Dedifferentiated amniotic fluid mesenchymal stem cell (primary cell): ENCODE measurements around the gene CYP26B1.

ENCODE experiments used
- DNase-seq: peaks from one replicate; pipeline ENCODE4 v3.0.0-alpha.2; 2016; ENCODE audit errors: extremely low spot score

Gene CYP26B1

DNA sequence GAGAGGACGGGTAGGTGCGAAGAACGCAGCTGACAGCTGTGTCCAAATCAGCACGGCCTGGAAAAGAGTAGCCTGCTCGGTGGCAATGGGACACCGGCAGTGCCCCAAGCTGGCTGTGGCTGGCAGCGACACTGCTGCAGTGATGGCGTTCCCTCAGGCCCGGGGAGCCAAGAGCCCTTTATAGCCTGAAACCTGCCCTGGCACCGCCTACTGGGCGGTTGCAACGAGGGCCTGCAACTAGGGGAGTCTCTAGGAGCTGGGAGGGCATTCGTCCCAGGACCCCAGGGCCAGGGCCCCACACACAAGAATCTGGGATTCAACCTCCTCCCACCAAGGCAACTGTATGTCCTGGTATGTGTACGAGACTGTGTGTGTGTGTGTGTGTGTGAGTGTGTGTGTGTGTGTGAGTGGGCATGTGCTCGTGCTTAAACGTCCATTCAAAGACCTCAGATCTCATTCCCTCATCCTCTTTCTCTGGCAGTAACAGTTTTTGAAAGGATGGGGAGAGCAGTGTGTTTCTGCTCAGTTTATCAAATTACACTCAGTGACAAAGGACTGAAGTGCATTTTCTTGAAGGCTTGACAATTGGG, 6.8 kb upstream of the CYP26B1 start:
- no peak for DNase-seq

- no peak for DNase-seq
Measured at GRCh38 chr2:72153924-72154323, 6.3 kb upstream of the CYP26B1 start.

DNA sequence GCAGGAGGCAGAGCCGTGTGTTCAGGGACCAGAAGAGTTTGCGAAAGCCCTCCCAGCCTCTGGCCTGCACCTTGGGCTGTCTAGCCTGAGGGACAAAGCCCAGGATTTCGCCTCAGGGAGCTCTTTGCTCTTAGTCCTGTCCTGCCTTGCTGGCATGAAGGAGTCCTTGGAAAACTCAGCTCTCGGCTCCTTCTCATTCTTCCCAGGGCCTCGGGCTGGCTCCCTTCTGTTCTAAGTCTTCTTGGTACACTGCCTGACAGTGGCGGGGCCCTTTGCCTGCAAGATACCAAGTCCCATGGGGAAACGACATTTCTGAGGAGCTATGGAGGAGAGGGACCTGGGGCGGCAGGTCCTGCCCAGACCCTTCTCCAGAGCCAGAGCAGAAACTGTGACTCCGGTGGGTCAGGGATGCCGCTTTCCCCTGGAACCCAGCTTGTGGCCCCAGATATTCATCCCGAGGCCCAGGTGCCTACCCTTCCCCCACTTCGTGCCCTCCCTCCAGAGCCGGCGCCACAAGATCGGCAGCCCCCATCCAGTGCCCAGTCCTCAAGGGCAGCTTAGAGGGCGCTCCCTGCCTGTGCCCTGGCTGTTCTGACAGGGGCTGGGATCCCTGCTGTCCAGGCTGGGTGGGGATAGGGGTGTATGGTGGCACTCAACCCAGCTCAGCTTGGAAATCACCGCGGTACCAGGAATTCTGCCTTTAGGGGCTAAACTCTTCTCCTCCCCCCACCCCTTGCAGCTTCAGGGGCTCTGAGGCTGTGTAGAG, 5.5 kb upstream of the CYP26B1 start:
- no peak for DNase-seq

DNA sequence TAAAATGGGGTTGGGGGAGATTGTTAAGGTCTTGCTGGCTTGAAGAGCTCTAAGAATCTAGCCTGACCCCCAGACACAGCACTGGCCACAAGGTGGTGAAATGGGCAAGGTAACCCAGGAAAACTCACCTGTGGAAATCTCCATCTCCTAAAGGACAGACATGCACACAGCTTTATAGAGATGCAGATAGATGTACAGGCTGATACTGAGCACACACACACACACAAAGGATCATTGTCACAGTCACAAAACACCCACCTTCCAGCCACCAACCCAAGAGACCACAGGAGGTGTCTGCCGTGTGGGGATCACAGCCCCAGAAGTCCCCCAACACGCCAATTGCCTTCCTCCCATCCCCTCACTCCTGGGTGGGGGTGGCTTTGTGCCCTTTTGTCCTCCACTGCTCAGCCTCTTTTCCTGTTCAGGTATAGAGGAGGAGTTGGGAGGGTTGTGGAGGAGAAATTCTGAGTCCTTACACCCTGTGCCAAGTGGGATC, 3.2 kb upstream of the CYP26B1 start:
- DNase-seq, result no peak

GRCh38 chr2:72150157-72150860, 2.6 kb upstream of the CYP26B1 start:
- peak; percentile 74 for DNase-seq

GRCh38 chr2:72149556-72150156, 2.0 kb upstream of the CYP26B1 start:
- no peak for DNase-seq

- no peak for DNase-seq
Measured at GRCh38 chr2:72148837-72149555, 1.3 kb upstream of the CYP26B1 start.

DNA sequence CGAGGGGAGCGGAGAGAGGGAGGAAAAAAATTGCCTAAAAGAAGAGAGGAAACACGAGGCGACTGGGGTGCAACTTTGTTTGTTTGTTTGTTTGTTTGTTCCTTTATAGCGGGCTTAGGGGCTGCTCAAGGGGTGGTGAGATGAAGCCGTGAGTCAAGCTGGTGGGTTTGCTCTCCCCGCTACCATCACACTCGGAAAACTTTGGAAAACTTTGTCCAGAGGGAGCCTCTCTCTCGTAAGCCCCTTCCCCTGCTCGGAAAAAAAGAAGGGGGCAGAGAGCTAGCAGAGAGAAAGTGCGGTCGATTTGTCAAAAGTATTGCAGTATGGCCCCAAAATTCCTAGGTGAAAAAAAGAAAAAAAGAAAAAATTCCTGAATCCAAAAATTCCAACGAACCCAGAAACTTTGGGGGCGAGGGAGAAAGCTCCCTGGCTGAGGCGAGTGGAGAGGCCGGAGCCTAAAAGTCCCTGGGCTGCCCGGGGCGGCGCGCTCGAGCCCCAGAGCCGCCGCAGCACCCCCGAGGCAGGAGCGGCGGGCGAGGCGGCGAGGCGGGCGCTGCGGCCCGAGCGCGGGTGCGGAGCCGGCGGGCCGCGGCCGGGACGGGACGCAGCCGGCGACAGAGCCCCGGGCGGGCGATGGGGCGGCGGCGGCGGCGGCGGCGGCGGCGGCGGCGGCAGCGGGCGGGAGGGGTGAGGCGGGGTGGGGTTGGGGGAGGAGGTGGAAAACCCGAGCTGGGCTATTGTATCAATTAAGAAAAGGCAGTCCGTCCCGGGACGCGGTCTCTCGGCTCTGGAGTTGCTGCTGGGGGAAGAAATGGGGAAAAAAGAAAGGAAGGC, 558 bp upstream of the CYP26B1 start:
- no peak for DNase-seq

DNA sequence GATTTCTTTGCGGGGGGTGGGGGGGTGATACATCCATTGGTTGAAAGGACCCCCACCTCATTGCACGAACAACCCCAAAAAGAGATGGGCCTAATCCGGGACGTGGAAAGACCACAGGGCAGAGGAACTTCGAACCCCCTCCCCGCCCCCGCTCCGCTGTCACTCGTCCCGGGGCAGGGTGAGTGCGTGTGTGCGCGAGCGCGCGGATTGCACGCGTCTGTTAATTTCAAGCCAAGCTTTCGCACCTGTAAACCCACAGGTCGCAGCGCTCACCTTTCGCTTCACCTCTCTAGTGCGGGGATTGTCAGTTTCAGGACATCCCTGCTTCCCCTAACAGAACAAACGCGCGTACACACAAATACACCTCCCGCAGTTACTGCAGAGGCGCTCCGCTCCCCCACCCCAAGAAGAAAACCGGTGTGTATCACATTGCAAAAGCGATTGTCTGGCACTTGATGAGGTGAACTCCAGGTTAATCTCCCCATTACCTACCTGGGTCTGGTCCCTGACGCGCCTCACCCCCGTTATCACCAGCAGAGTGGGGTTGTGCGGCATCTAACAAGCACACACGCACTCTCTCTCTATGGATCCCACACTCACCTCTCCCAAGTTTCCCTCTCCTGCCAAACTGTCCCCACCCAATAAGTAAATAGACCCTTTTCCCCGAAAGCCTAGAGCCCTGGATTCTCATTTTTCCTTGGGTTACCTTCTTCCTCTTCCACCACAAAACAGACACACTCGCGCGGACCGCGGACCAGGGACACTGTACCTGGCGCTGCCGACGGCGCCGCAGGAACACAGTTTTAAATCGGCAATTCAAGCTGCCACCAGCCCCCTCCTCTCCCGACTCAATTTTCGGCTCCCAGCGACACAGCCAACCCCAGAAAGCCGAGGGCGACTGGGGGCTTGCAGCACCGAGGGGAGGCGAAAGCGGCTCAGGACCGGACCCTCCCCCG, 1.0 kb downstream of the CYP26B1 start:
- no peak for DNase-seq

- no peak for DNase-seq
Measured at GRCh38 chr2:72145658-72146329, 1.9 kb downstream of the CYP26B1 start.

GRCh38 chr2:72145289-72145657, 2.4 kb downstream of the CYP26B1 start:
- no peak for DNase-seq

GRCh38 chr2:72144632-72145288, 2.9 kb downstream of the CYP26B1 start:
- DNase-seq, result no peak

DNA sequence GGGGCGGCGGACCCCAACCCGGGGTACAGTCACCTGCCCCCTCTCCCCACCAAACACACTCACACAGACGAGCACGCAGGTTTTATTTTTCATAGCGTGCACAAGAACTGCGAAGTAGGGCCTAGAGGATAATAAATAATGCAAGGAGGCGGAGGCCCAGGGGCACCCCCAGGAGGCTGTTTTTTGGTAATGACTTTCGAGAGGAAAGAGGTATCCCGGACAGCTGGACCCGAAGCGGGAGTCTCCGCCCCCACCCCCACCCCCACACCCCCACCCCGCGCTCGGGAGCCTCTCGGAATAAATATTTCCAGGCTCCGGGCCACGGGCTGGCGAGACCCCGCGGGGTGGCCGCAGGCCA, 3.4 kb downstream of the CYP26B1 start:
- DNase-seq, result no peak

GRCh38 chr2:72143441-72144273, 4.0 kb downstream of the CYP26B1 start:
- no peak for DNase-seq

GRCh38 chr2:72142570-72143440, 4.9 kb downstream of the CYP26B1 start:
- no peak for DNase-seq

GRCh38 chr2:72141881-72142451, 5.7 kb downstream of the CYP26B1 start:
- no peak for DNase-seq
